ENCODE data around the gene PDE9A. TPM values are rescaled to one million over a fixed set of nuclear protein-coding genes. Genes with fewer than 3 reads are reported as not detected.
"Not testable (repeated sequence)": the region's sequence is repeated elsewhere in the genome, so short reads cannot be mapped to it uniquely, and the experiment has no call there.

Gene PDE9A
- total RNA-seq, 3 donors from 2014 or later: 3.0 to 14.7 (median 10.5) TPM

- Histone ChIP-seq H3K4me1 (no peaks in the 10 kb centered on the region), H3K4me3 (no peak overlapping the region), H3K9me3 (no peaks in the 10 kb centered on the region), H3K27ac (no peak overlapping the region), H3K27me3 (no peaks in the 10 kb centered on the region), H3K36me3 (no peaks in the 10 kb centered on the region)
- TF ChIP-seq CTCF (IDR thresholded peaks at IDR 0.05) (no peak), POLR2A (IDR thresholded peaks at IDR 0.05) (no peak), POLR2AphosphoS5 (IDR thresholded peaks at IDR 0.05) (no peak)
- DNase-seq (ENCODE audit: low spot score in 2 of 2): no peak
- intact Hi-C loops (cut with DNase I; ENCODE audit: low total_unique reads): no loop called here
These were observed 52.4 kb downstream of the PDE9A start for GRCh38 chr21:42705746-42706374.

DNA sequence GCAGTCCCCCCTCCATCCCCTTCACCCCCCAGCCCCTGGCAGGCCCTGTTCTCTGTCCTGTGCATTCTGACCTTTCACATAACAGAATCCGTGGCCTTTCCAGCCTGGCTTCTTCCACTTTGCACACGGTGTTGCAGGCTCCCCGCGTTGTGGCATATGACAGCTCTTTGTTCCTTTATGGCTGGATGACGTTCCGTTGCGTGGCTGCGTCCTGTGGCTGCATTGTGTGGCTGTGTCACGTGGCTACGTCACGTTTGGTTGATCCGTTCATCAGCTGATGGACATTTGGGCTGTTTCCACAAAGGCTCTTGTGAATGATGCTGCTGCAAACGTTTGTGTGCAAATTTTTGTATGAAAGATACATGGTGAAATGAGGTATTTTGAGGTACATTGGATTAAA lies 53.3 kb downstream of the PDE9A start:
- intact Hi-C loops (cut with DNase I; ENCODE audit: low total_unique reads): no loop called here
- no peak for DNase-seq (ENCODE audit: low spot score in 2 of 2)
- no peak overlapping the region for H3K4me3 ChIP-seq
- H3K4me1 ChIP-seq: no peaks in the 10 kb centered on the region
- no peaks in the 10 kb centered on the region for H3K27me3 ChIP-seq
- no peak overlapping the region for H3K27ac ChIP-seq
- H3K36me3 ChIP-seq: no peaks in the 10 kb centered on the region
- H3K9me3 ChIP-seq: no peaks in the 10 kb centered on the region
- TF ChIP-seq CTCF (IDR thresholded peaks at IDR 0.05) (no peak), POLR2AphosphoS5 (IDR thresholded peaks at IDR 0.05) (no peak), POLR2A (IDR thresholded peaks at IDR 0.05) (no peak)

DNA sequence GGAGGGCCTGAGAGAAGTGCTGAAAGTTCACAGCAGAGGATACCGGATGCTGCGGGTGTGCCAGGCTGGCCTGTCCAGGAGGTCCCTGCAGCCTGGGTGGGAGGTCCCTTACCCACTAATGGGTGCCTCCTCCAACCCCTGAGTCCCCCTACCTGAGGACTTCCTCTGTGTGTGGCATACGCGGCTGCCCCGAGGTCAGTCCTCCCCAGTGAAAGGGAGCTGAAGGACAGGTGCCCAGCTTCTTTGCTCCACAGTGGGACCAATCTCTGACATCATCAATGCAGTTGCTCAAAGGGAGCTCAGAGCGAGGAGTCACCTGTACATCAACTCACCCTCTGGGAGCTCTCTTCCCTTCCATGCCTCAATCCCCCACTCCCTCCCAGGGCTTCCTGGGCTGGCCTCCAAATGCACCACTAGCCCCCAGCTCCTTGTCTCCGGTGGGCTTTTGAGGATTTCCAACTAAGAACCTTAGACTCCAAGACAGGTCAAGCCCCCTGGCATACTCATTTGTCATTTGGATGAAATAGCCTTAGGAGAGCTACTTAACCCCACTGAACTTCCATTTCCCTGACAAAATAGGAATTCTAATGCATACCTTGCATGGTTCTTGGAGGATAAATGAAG lies 53.9 kb downstream of the PDE9A start:
- Histone ChIP-seq H3K27me3 (no peaks in the 10 kb centered on the region), H3K4me1 (no peaks in the 10 kb centered on the region), H3K36me3 (no peaks in the 10 kb centered on the region), H3K4me3 (no peak overlapping the region), H3K27ac (no peak overlapping the region), H3K9me3 (no peaks in the 10 kb centered on the region)
- no peak for DNase-seq (ENCODE audit: low spot score in 2 of 2)
- TF ChIP-seq POLR2AphosphoS5 (IDR thresholded peaks at IDR 0.05): no peak
- TF ChIP-seq CTCF (IDR thresholded peaks at IDR 0.05): no peak
- TF ChIP-seq POLR2A (IDR thresholded peaks at IDR 0.05): no peak
- intact Hi-C loops (cut with DNase I; ENCODE audit: low total_unique reads): no loop called here

DNA sequence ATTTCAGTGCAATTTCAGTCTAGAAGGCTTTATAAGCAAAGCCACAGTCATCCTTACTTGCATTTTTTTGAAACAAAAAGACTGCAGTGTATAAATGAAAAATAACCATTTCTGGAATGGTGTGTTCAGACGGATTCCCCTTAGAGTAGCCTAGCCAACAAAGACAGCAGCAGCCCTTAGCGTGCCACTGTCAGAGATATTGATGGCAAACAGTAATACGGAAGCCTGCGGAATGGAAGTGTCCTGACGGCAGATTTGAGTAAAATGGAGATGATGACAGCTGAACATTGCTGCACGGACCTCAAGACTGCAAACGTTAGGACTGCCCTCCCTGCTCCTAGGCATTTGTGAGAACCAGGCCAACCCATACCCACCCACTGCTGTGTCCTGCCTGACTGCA lies 54.7 kb downstream of the PDE9A start:
- DNase-seq (ENCODE audit: low spot score in 2 of 2): no peak
- no peaks in the 10 kb centered on the region for H3K4me1 ChIP-seq
- intact Hi-C loops (cut with DNase I; ENCODE audit: low total_unique reads): no loop called here
- H3K27ac ChIP-seq: no peak overlapping the region
- no peaks in the 10 kb centered on the region for H3K27me3 ChIP-seq
- no peaks in the 10 kb centered on the region for H3K9me3 ChIP-seq
- H3K36me3 ChIP-seq: no peaks in the 10 kb centered on the region
- H3K4me3 ChIP-seq: no peak overlapping the region
- TF ChIP-seq CTCF (IDR thresholded peaks at IDR 0.05): no peak

DNA sequence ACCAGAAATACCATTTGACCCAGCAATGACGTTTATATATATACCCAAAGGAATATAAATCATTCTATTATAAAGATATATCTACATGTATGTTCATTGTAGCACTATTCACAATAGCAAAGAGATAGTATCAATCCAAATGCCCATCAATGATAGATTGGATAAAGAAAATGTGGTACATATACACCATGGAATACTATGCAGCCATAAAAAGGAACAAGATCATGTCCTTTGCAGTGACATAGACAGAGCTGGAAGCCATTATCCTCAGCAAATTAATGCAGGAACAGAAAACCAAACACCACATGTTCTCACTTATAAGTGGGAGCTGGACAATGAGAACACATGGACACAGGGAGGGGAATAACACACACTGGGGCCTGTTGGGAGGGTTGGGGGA lies 55.5 kb downstream of the PDE9A start:
- H3K4me3 ChIP-seq; H3K36me3 ChIP-seq; intact Hi-C loops (cut with DNase I; ENCODE audit: low total_unique reads); H3K9me3 ChIP-seq; DNase-seq (ENCODE audit: low spot score in 2 of 2); H3K4me1 ChIP-seq; H3K27ac ChIP-seq; H3K27me3 ChIP-seq: not testable (repeated sequence)

Data from breast epithelium (tissue), 4 donors.